HL-60 (cell line): ENCODE measurements around the gene MAGEA10.
"Not testable (repeated sequence)": the region's sequence is repeated elsewhere in the genome, so short reads cannot be mapped to it uniquely, and the experiment has no call there.

Experiments used
- DNase-seq, 2 experiments: peaks; one replicate each; pipeline ENCODE4 v3.0.0-alpha.2; 2010 to 2020; ENCODE audit warnings: low read depth in 1 of 2, low spot score in 1 of 2
- H3K27ac ChIP-seq: fragments of 250-450 bp; sonication (Bioruptor Pico); replicated peaks from 2 replicates; pipeline ENCODE4 v1.5.1; 2020; ENCODE audit warnings: mild to moderate bottlenecking, moderate library complexity
- H3K27me3 ChIP-seq: fragments of 250-450 bp; sonication (Bioruptor Pico); 2 replicates; pipeline ENCODE4 v1.5.1; 2021; ENCODE audit warnings: mild to moderate bottlenecking, moderate library complexity; ENCODE audit not compliant: insufficient read depth, poor library complexity, severe bottlenecking
- H3K4me3 ChIP-seq: replicated peaks from 2 replicates; pipeline ENCODE4 v1.5.1; 2011; ENCODE audit warnings: mild to moderate bottlenecking, control low read depth, low read length; ENCODE audit not compliant: insufficient read depth
- GABPA ChIP-seq: IDR thresholded peaks from 2 replicates; pipeline ENCODE4 v1.6.1; 2012; ENCODE audit warnings: low read depth
- POLR2AphosphoS5 ChIP-seq: IDR thresholded peaks from 2 replicates; pipeline ENCODE4 v1.6.1; 2012; ENCODE audit warnings: low read depth
- SPI1 ChIP-seq: IDR thresholded peaks from 2 replicates; pipeline ENCODE4 v1.6.1; 2012; ENCODE audit warnings: low read depth, mild to moderate bottlenecking, borderline replicate concordance
- TF ChIP-seq, protein P1 (sequence below): IDR thresholded peaks from 2 replicates; pipeline ENCODE4 v1.6.1; 2012; ENCODE audit warnings: low read depth; ENCODE audit not compliant: insufficient replicate concordance
- TF ChIP-seq, protein P2 (sequence below): IDR thresholded peaks from one replicate; pipeline ENCODE4 v1.5.1; 2011; ENCODE audit warnings: low read length, control low read depth, inconsistent platforms; ENCODE audit not compliant: insufficient read depth

Gene MAGEA10

DNA sequence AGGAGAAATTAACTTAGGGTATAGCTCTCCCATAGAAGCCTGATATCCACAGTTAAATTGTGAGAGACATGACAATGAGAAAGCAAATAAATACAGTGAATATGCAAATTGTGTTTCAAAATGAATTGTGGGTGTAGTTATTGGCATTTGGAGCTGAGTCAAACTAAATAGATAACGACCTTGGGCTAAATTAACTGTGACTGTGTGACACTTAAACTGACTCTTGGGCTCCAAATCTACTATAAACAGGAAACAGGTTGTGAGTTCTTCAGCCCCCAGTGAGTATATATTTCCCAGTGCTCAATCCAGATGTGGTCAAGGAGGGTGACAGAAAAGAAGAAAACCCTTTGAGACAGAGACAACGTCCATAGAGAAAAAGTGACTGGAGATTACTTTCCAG is 11.3 kb upstream of the MAGEA10 start:
- TF ChIP-seq, protein P1, sequence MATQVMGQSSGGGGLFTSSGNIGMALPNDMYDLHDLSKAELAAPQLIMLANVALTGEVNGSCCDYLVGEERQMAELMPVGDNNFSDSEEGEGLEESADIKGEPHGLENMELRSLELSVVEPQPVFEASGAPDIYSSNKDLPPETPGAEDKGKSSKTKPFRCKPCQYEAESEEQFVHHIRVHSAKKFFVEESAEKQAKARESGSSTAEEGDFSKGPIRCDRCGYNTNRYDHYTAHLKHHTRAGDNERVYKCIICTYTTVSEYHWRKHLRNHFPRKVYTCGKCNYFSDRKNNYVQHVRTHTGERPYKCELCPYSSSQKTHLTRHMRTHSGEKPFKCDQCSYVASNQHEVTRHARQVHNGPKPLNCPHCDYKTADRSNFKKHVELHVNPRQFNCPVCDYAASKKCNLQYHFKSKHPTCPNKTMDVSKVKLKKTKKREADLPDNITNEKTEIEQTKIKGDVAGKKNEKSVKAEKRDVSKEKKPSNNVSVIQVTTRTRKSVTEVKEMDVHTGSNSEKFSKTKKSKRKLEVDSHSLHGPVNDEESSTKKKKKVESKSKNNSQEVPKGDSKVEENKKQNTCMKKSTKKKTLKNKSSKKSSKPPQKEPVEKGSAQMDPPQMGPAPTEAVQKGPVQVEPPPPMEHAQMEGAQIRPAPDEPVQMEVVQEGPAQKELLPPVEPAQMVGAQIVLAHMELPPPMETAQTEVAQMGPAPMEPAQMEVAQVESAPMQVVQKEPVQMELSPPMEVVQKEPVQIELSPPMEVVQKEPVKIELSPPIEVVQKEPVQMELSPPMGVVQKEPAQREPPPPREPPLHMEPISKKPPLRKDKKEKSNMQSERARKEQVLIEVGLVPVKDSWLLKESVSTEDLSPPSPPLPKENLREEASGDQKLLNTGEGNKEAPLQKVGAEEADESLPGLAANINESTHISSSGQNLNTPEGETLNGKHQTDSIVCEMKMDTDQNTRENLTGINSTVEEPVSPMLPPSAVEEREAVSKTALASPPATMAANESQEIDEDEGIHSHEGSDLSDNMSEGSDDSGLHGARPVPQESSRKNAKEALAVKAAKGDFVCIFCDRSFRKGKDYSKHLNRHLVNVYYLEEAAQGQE, result no peak
- Histone ChIP-seq H3K27me3 (no peaks in the 10 kb centered on the region), H3K4me3 (no peak overlapping the region), H3K27ac (no peak overlapping the region)
- no peak for DNase-seq

DNA sequence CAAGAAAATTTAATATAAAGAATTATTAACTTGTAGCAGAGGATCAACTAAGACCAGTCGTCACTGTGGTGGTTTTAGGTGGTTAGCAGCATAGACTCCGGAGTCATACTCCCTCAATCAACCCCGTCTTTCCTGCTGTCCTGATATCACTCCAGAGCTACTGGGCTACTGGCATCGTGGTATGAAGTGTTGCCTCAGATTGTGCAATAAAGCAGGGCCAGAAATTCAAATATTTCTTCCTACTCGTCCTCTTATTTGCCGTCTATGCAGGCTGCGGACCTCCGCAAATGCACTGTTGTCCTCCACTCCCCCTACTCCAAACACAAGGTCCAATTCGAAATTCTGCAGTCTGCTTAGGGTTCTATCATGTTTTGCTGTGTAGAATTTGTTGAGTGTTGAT is 1.2 kb upstream of the MAGEA10 start:
- Histone ChIP-seq H3K27ac (no peak overlapping the region), H3K27me3 (no peaks in the 10 kb centered on the region), H3K4me3 (no peak overlapping the region)
- TF ChIP-seq, protein P2, sequence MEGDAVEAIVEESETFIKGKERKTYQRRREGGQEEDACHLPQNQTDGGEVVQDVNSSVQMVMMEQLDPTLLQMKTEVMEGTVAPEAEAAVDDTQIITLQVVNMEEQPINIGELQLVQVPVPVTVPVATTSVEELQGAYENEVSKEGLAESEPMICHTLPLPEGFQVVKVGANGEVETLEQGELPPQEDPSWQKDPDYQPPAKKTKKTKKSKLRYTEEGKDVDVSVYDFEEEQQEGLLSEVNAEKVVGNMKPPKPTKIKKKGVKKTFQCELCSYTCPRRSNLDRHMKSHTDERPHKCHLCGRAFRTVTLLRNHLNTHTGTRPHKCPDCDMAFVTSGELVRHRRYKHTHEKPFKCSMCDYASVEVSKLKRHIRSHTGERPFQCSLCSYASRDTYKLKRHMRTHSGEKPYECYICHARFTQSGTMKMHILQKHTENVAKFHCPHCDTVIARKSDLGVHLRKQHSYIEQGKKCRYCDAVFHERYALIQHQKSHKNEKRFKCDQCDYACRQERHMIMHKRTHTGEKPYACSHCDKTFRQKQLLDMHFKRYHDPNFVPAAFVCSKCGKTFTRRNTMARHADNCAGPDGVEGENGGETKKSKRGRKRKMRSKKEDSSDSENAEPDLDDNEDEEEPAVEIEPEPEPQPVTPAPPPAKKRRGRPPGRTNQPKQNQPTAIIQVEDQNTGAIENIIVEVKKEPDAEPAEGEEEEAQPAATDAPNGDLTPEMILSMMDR, result no peak
- no peak for TF ChIP-seq POLR2AphosphoS5
- TF ChIP-seq SPI1, result no peak
- TF ChIP-seq GABPA, result no peak
- DNase-seq, result no peak

DNA sequence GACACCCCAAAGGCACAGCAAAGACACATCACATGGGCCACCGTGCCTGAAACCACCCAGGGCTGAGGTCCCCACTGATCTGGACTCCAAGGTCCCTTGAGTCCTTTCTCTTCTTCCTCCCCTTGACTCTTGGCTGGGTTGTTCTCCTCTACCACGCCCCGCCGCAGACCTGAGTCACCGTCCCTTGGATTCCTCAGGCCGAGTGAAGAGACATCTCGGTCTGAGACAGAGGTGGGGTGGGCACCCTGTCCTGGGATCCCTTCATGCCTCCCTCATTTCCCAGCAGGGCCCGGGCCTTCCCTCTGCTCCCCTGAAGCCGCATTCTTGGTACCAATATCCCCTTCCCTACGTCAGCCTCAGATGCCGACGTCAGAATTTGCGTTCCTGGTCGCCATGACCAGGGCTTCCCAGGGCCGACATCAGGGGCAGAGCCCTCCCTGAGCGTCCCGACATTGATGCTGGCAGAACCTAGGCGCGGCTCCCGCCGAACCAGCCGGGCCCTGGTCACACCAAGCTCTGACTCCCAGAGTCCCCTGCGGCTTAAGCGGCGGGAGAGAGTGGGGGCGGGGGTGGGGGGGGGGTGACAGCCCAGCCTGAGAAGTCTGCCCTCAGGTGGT is 498 bp downstream of the MAGEA10 start:
- Histone ChIP-seq H3K4me3 (no peak overlapping the region), H3K27me3 (no peaks in the 10 kb centered on the region), H3K27ac (no peak overlapping the region)
- TF ChIP-seq, protein P2, result no peak
- no peak for DNase-seq

DNA sequence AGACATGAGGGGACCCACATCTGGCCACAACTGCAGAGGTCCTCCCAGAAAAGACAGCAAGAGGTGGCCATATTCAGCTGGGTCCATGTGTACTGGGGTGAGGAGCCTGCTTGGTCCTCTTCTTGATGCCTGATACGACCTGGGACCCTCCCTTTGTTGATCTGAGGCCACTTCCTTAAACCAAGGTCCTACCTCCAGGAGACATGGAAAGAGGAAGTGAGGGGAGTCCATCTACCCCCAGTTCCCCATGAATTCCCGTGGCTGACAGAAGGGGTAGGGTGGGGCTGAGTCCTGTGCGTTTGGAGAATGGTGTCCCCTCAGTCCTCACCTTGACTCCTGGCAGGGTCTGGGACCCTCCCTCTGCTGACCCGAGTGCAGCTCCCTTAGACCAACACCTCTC is 2.1 kb downstream of the MAGEA10 start:
- peak in 1 of 2 experiments; percentile 7 for DNase-seq
- TF ChIP-seq SPI1, result peak; percentile 94
- TF ChIP-seq, protein P2, result no peak
- H3K27ac ChIP-seq, result no peak overlapping the region
- no peak overlapping the region for H3K4me3 ChIP-seq
- H3K27me3 ChIP-seq, result no peaks in the 10 kb centered on the region

DNA sequence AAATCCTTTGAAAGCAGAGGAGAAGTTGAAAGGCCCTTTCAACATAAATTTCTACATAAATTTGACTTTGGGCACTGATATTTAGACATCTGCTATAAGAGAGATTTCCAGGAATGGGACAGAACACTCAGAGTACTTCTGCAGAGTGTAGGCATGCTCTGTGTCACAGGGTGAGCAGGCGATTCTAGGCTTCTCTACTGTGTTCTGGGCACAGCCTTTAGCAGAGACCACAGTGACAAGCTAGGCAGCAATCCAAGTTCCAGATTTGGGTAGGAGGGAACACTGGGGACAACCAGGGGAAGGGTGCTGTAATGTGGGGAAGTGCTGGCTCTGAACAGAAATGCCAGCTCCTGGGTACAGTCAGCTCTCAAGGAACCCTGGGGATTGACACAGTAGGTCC is 6.9 kb downstream of the MAGEA10 start:
- H3K4me3 ChIP-seq, result no peak overlapping the region
- DNase-seq, result no peak
- H3K27ac ChIP-seq, result no peak overlapping the region
- TF ChIP-seq, protein P2, result no peak
- no peak for TF ChIP-seq GABPA
- TF ChIP-seq, protein P1, result no peak
- TF ChIP-seq SPI1, result no peak
- TF ChIP-seq POLR2AphosphoS5, result no peak
- H3K27me3 ChIP-seq, result no peaks in the 10 kb centered on the region

DNA sequence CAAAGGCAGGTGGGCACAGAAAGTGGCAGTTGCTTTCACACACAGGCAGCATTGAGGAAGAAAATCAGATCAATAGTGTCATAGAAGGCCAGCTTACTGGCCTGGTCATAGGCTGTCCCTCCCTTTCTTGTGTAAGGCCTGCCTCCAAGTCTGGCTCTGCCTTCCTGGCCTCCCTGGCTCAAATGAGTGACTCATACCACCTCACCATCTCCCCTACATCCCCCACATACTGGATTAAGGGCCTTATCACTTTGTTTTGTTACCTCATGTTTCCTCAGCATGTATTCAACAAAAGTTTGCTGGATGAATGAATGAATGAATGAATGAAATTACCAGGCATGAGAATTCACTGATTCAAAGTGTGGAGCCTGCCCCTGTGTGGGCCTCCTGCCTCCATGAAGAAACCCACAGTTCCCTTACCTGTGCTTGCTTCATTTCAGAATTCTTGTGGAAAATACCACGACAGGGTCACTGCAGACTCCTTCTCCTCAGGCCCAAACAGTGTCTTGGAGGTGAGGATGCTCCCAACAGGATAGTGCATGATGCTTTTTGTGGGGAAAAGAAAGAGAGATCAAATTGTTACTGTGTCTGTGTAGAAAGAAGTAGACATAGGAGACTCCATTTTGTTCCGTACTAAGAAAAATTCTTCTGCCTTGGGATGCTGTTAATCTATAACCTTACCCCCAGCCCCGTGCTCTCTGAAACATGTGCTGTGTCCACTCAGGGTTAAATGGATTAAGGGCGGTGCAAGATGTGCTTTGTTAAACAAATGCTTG is 9.1 kb downstream of the MAGEA10 start:
- H3K27me3 ChIP-seq, H3K4me3 ChIP-seq, DNase-seq, H3K27ac ChIP-seq: not testable (repeated sequence)
